Islet of Langerhans (tissue), 1 donor: ENCODE results near the gene GGT5.
"Not testable (repeated sequence)": the region's sequence is repeated elsewhere in the genome, so short reads cannot be mapped to it uniquely, and the experiment has no call there.

Experiments used
- FAIRE-seq: peaks from one replicate; lab custom pipeline; 2011; peaks lifted over from hg19 to GRCh38; lab: Jason Lieb, UNC

GGT5 gene

DNA sequence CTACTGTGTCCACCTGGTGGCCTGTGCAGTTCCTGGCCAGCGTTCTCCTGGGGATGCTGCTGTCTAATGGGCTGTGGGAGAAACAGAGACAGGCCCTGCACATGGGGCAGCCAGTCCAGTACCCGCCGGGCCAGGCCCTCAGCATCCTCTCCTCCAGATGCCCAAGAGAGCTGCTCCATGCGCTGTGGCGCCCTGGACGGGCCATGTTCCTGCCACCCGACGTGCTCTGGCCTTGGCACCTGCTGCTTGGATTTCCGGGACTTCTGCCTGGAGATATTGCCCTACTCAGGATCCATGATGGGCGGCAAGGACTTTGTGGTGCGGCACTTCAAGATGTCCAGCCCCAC is 62.0 kb downstream of the GGT5 start:
- not testable (repeated sequence) for FAIRE-seq

- no peak for FAIRE-seq
These were observed 62.6 kb downstream of the GGT5 start for GRCh38 chr22:24181996-24182899.

- no peak for FAIRE-seq
These were observed 63.5 kb downstream of the GGT5 start, which contains the start of gene SUSD2 for GRCh38 chr22:24181088-24181995. SUSD2 (plus strand) TSS chr22:24181487; CDS start chr22:24181520, 33 bp downstream.

- FAIRE-seq, result no peak
These were observed 64.4 kb downstream of the GGT5 start for GRCh38 chr22:24180316-24181087.

DNA sequence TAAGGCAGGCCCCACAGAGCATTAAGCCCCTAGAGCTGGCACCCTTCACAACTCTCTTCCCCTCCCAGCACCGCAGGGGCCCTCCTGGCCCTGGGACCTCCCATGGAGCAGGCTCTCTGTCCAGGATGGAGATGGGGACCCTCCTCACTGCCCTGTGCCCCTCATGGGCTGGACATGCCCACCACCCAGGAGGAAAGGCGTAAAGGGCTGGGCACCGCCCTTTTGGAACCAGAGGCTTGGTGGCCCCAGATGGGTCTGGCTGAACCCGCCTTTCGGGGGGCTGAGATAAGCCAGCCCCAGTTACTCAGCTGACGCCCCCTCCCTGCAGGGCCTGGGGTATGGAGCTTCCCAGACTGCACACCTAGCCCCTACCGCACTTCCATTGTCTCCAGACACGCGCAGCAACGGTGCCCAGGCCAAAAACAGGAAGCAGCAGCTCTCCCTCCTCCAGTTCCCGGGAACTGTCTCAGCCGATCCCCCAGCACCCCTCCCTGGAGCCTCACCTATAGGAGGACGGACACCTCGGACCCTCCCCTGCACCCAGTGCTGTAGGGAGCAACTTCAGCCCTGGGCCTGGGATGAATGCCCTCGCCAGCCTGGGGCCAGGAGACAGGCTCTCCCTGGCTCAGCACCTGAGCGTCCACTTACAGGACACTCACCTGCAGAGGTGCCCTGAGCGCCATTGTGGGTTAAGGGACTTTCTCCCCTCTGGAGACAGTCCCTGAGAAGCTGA is 65.2 kb downstream of the GGT5 start:
- FAIRE-seq, result no peak

- no peak for FAIRE-seq
These were observed 66.1 kb downstream of the GGT5 start for GRCh38 chr22:24178502-24179440.

GRCh38 chr22:24178021-24178431 is 66.9 kb downstream of the GGT5 start:
- no peak for FAIRE-seq

- no peak for FAIRE-seq
These were observed 67.4 kb downstream of the GGT5 start for GRCh38 chr22:24177456-24177855.

DNA sequence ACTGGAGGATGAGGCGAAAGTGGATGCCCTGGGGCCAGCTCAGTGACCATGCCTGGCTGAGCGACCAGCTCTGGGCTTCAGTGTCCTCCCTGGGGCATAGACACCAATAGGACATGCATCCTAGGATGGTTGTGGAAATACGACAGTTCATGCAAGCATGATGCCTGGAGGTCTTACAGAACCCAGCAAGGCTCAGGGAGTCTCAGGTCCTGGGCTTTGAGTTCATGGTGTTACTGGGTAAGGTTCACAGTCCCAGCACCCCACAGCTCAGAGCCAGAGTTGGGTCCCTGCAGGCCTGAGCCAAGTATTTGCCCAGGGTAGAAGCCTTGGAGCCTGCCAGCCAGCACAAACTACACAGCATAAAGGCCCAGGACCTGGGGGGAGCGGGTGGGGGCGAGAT is 67.8 kb downstream of the GGT5 start:
- no peak for FAIRE-seq

- FAIRE-seq, result no peak
These were observed 68.3 kb downstream of the GGT5 start for GRCh38 chr22:24176630-24177029.

GRCh38 chr22:24176040-24176439 is 68.8 kb downstream of the GGT5 start:
- FAIRE-seq, result no peak

DNA sequence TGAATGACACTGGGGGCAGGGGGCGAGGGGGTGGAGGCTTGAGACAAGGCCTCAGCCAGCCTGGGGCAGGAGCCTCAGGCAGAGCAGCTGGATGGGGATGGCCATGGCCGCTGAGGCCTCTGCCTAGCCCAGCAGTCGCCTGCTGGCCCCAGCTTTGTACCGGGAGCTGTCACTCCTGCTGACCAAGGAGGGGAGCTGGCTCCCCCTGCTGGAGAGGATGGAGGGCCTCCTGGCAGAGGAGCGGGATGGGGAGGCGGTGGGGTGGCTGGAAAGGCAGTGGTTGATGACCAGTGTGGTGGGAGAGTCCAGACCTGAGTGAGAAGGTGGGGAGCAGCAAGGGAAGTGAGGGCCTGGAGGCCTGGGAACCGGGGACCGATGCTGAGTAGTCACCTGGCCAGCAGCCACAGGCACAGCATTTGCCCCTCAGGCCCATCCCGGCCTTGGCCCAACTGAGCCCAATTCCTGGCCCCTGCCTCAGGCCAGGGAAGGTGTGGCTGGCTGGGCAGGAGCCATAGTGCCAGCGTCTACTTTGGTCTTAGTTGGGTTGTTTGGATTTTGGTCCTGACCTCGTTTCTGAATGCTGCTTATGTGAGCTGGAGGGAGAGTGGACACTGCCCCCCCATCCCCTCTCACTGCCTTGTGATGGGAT is 69.6 kb downstream of the GGT5 start:
- no peak for FAIRE-seq

GRCh38 chr22:24171822-24172221 is 73.1 kb downstream of the GGT5 start:
- no peak for FAIRE-seq

GRCh38 chr22:24170632-24171031 is 74.2 kb downstream of the GGT5 start:
- FAIRE-seq, result no peak

DNA sequence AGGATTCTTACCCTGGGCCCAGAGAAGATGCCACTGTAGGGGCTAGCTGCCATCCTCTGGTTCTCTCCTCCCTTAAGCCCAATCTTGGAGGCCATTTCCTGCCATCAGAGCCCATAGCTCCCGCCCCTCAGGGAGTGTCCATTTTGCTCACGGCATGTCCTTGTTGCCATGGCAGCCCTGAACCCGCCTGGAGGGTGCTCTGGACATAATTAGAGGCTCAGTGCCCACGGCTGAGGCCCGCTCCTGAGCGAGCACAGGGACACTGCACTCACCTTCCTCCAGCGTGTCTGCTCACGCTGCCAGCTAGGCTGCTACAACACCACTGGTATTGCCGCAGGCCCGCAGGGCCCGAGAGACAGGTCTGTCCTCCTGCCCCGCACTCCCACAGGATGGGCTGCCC is 74.7 kb downstream of the GGT5 start:
- FAIRE-seq, result no peak
